Uterus (tissue), 4 donors: ENCODE results near the gene RNF144B. TPM values are rescaled to one million over a fixed set of nuclear protein-coding genes. Genes with fewer than 3 reads are reported as not detected.

Experiments used
- DNase-seq, 2 donors: peaks; one replicate each; pipeline ENCODE4 v3.0.0-alpha.2; 2019 to 2020
- H3K27ac ChIP-seq, 2 donors: fragments of 200-600 bp; sonication (generic); 1 replicate in 1 of 2; 2 replicates in 1 of 2; pipeline ENCODE4 v1.5.1; 2016 to 2018
- H3K27me3 ChIP-seq, 2 donors: fragments of 200-600 bp; sonication (generic); one replicate each; pipeline ENCODE4 v1.5.1; 2018 to 2019; ENCODE audit warnings: control low read depth in 1 of 2
- H3K36me3 ChIP-seq, 2 donors: fragments of 200-600 bp; sonication (generic); one replicate each; pipeline ENCODE4 v1.5.1; 2019; ENCODE audit warnings: control low read depth in 1 of 2
- H3K4me1 ChIP-seq, 2 donors: fragments of 200-600 bp; sonication (generic); one replicate each; pipeline ENCODE4 v1.5.1; 2018 to 2019; ENCODE audit warnings: control low read depth in 1 of 2
- H3K4me3 ChIP-seq, 2 donors: fragments of 200-600 bp; sonication (generic); 1 replicate in 1 of 2; 2 replicates in 1 of 2; pipeline ENCODE4 v1.5.1; 2018 to 2019; ENCODE audit warnings: mild to moderate bottlenecking in 1 of 2
- H3K9me3 ChIP-seq, 2 donors: fragments of 200-600 bp; sonication (generic); one replicate each; pipeline ENCODE4 v1.5.1; 2019; ENCODE audit warnings: control low read depth in 1 of 2
- CTCF ChIP-seq, 4 experiments: fragments of 200-600 bp in 2 of 4; fragments of 450-650 bp in 2 of 4; sonication (generic) in 2 of 4; IDR thresholded peaks; one replicate each; pipeline ENCODE4 v1.5.1; 2016 to 2019; ENCODE audit warnings: antibody characterized with exemption in 4 of 4, mild to moderate bottlenecking in 2 of 4, moderate library complexity in 1 of 4
- POLR2A ChIP-seq, 2 donors: fragments of 450-650 bp; IDR thresholded peaks; one replicate each; pipeline ENCODE4 v1.6.1; 2016; ENCODE audit warnings: antibody characterized with exemption in 2 of 2, mild to moderate bottlenecking in 1 of 2, moderate library complexity in 1 of 2
- intact Hi-C: fragments of 100-400 bp; cut with DNase I; formaldehyde crosslinking; loops from one replicate; pipeline ENCODE4 v1.15.1; 2023; ENCODE audit warnings: low total_unique reads
- total RNA-seq, 4 donors: library from RNA; depleted of rRNA in 3 of 4; stranded (reverse); fragments of >200 nt in 3 of 4; gene quantifications; one replicate each; pipeline versions ENCODE4 v1.1.0 to v1.2.4, GENCODE V29; 2014 to 2023
- donor health status: DM: yes; HTN: yes; CAD: no.

RNF144B gene
- total RNA-seq, 4 donors from 2014 or later: 8.2 to 35.7 (median 23.1) TPM

- intact Hi-C loops: no loop called here
- H3K4me1 ChIP-seq: no peaks in the 10 kb centered on the region
- H3K4me3 ChIP-seq: no peak overlapping the region
- H3K27ac ChIP-seq: no peak overlapping the region
- no peaks in the 10 kb centered on the region for H3K27me3 ChIP-seq
- H3K36me3 ChIP-seq: no peaks in the 10 kb centered on the region
- TF ChIP-seq CTCF (IDR thresholded peaks at IDR 0.05) (no peak), POLR2A (IDR thresholded peaks at IDR 0.05) (no peak)
- no peak for DNase-seq
- no peaks in the 10 kb centered on the region for H3K9me3 ChIP-seq
Observed at GRCh38 chr6:18420328-18420727, 33.2 kb downstream of the RNF144B start.

DNA sequence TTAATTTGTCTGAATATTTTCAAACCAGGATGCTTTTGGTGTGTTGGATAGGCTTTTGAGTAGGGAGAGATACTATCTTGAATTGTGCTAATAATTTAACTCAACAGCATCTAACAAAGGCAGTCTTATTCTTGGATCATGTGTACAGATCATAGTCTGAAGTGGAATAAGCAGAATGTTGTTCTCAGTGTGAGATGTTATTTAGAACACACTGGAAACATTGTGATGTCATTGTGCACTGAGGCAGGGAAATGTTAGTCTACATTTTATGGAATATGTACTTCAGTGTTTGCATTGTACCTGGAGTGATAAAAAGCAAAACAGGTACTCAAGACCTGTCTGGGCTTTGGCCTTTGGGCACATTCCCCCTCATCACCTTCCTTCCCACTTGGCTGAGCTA, 35.0 kb downstream of the RNF144B start:
- no peaks in the 10 kb centered on the region for H3K27me3 ChIP-seq
- H3K27ac ChIP-seq: no peak overlapping the region
- intact Hi-C loops: no loop called here
- TF ChIP-seq CTCF (IDR thresholded peaks at IDR 0.05) (no peak), POLR2A (IDR thresholded peaks at IDR 0.05) (no peak)
- no peaks in the 10 kb centered on the region for H3K36me3 ChIP-seq
- no peaks in the 10 kb centered on the region for H3K4me1 ChIP-seq
- no peak for DNase-seq
- no peaks in the 10 kb centered on the region for H3K9me3 ChIP-seq
- H3K4me3 ChIP-seq: no peak overlapping the region

- H3K36me3 ChIP-seq: no peaks in the 10 kb centered on the region
- no peak for DNase-seq
- H3K27ac ChIP-seq: no peak overlapping the region
- no peaks in the 10 kb centered on the region for H3K9me3 ChIP-seq
- TF ChIP-seq POLR2A (IDR thresholded peaks at IDR 0.05): no peak
- TF ChIP-seq CTCF (IDR thresholded peaks at IDR 0.05): no peak
- intact Hi-C loops: no loop called here
- H3K27me3 ChIP-seq: no peaks in the 10 kb centered on the region
- H3K4me1 ChIP-seq: no peaks in the 10 kb centered on the region
- no peak overlapping the region for H3K4me3 ChIP-seq
Observed at GRCh38 chr6:18423426-18423825, 36.3 kb downstream of the RNF144B start.

DNA sequence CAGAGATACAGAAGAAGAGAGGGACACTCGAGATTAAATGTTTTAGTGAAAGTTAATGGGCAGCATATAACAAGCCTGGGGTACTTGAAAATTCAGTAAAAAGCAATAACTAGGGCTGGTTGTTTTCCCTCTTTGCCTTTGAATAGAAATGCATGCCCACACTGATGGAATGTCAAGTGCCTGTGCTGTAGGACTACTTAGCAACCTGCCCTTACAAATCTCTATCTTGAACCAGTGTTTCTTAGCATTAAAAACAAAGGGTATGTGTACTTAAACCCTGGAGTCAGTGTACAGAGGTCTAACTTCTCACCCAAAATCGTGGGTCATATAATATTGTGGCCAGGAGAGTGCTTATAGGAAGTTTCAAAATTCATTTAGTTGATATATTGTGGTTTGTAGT, 37.1 kb downstream of the RNF144B start:
- Histone ChIP-seq H3K27me3 (no peaks in the 10 kb centered on the region), H3K4me1 (no peaks in the 10 kb centered on the region), H3K36me3 (no peaks in the 10 kb centered on the region), H3K4me3 (no peak overlapping the region), H3K27ac (no peak overlapping the region), H3K9me3 (no peaks in the 10 kb centered on the region)
- no peak for DNase-seq
- intact Hi-C loops: no loop called here
- no peak for TF ChIP-seq POLR2A (IDR thresholded peaks at IDR 0.05)
- TF ChIP-seq CTCF (IDR thresholded peaks at IDR 0.05): no peak

DNA sequence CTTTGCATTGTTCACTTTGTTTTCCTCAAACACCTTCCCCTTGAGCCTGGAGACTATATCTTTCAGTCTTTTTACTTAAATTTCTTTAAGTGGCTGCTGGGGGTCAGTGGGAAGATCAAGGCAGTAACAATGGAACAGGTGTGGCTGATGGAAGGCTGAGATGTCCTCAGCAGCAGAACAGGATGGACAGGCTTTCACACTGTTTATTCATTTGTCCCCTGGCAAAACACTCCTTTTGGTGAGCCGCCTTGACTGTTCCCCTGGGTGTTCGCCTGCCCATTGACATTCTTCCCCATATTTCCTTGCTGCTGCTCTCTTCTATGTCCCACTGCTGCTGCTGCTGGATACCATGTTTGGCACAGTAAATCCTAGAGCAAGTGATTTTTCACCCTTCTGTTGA, 38.1 kb downstream of the RNF144B start:
- no peaks in the 10 kb centered on the region for H3K36me3 ChIP-seq
- no peak overlapping the region for H3K27ac ChIP-seq
- no peaks in the 10 kb centered on the region for H3K9me3 ChIP-seq
- TF ChIP-seq CTCF (IDR thresholded peaks at IDR 0.05) (no peak), POLR2A (IDR thresholded peaks at IDR 0.05) (no peak)
- no peaks in the 10 kb centered on the region for H3K27me3 ChIP-seq
- intact Hi-C loops: no loop called here
- H3K4me3 ChIP-seq: no peak overlapping the region
- H3K4me1 ChIP-seq: no peaks in the 10 kb centered on the region
- no peak for DNase-seq
